ENCODE results near the gene MMP20. TPM values are rescaled to one million over a fixed set of nuclear protein-coding genes. Genes with fewer than 3 reads are reported as not detected.

The MMP20 gene
- total RNA-seq, 2 donors from 2014 or later = not detected

DNA sequence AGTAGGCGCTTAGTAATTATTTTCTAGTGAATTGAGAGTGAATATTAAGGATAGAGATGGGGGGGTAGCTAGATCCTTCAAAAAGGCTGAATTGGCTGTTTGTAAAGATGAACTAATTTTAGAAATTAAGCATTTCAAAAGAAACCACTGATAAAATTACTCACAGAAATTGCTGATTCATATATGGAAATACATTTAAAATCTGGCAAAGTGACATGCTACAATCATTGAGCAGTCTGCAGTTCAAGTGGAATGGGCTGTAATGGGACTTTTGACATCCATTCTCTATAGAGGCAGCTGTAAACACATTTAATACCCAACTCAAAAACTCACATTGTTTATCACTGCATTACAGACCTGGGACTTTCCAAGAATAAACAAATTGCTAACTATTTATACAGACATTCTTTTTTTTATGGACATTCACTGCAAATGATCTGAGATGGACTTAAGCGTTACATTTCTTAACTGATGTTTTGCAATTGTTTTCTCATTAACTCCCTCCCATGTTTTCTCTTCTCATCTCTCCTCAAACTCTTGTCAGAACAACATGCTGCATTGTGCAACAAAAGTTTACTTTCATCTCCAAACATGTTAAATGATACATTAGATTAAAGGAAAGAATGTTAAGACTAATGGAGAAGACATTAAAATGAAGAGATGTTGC lies 52.4 kb downstream of the MMP20 start:
- Mint-ChIP-seq H3K27me3 (peaks cover 16% of the 10 kb centered on the region), H3K4me3 (no peak overlapping the region), H3K27ac (no peak overlapping the region), H3K36me3 (ENCODE audit: low read depth) (no peaks in the 10 kb centered on the region), H3K9me3 (peaks cover 15% of the 10 kb centered on the region), H3K4me1 (peaks cover 13% of the 10 kb centered on the region)
- ATAC-seq (replicated peaks) = no peak

DNA sequence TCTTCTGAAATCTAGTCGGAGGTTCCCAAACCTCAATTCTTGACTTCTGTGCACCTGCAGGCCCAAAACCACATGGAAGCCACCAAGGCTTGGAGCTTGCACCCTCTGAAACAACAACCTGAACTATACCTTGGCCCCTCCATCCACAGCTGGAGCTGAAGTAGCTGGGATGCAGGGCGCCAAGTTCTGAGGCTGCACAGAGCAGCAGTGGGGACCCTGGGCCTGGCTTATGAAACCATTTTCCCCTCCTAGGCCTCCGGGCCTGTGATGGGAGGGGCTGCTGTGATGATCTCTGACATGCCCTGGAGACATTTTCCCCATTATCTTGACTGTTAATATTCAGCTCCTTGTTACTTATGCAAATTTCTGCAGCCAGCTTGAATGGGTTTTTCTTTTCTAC lies 56.3 kb downstream of the MMP20 start:
- no peaks in the 10 kb centered on the region for H3K4me1 Mint-ChIP-seq
- no peak overlapping the region for H3K4me3 Mint-ChIP-seq
- H3K27ac Mint-ChIP-seq = no peak overlapping the region
- peaks cover 16% of the 10 kb centered on the region for H3K27me3 Mint-ChIP-seq
- H3K36me3 Mint-ChIP-seq (ENCODE audit: low read depth) = no peaks in the 10 kb centered on the region
- no peak for ATAC-seq (replicated peaks)
- H3K9me3 Mint-ChIP-seq = peaks cover 15% of the 10 kb centered on the region

DNA sequence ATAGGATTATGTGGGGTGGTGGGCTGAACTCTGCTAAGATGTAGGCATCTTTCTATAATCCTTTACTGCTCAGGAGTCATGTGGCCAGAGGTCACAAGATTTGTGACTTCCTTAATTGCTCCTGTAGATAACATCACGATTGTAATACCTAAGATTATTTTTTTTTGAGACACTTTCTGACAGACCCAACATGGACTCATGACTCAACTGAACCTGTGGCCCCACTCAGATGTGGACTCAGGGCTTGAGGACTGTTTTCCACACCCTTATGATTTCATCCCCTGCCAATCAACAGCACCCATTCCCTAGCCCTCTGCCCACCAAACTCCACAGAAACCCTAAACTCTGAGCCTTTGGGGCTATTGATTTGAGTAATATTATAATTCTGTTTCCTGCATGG lies 59.0 kb downstream of the MMP20 start:
- H3K4me1 Mint-ChIP-seq = peaks cover 9% of the 10 kb centered on the region
- ATAC-seq (replicated peaks) = no peak
- no peak overlapping the region for H3K27ac Mint-ChIP-seq
- peaks cover 8% of the 10 kb centered on the region for H3K9me3 Mint-ChIP-seq
- H3K27me3 Mint-ChIP-seq = peaks cover 7% of the 10 kb centered on the region
- no peak overlapping the region for H3K4me3 Mint-ChIP-seq
- H3K36me3 Mint-ChIP-seq (ENCODE audit: low read depth) = no peaks in the 10 kb centered on the region

DNA sequence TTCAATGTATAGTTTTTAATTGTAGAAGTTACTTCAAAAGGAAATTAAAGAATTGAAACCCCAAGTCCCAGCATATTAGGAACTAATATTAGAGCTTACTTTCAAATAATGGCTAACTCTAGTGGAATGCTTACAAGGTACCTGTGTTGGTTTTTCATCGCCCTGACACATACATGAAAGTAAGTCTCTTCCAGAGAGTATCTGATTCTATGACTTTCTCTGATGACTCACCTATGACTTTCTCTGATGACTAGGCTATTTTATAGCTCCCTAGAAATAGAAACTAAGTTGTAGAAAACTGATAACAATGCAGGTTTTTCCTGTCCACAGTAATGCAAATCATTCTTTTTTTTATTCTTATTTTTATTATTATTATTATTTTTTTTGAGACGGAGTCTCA lies 61.0 kb downstream of the MMP20 start:
- no peak overlapping the region for H3K4me3 Mint-ChIP-seq
- peaks cover 16% of the 10 kb centered on the region for H3K4me1 Mint-ChIP-seq
- H3K36me3 Mint-ChIP-seq (ENCODE audit: low read depth) = no peaks in the 10 kb centered on the region
- H3K9me3 Mint-ChIP-seq = peaks cover 2% of the 10 kb centered on the region
- ATAC-seq (replicated peaks) = peak; percentile 98
- no peak overlapping the region for H3K27ac Mint-ChIP-seq
- peaks cover under 1% of the 10 kb centered on the region for H3K27me3 Mint-ChIP-seq

DNA sequence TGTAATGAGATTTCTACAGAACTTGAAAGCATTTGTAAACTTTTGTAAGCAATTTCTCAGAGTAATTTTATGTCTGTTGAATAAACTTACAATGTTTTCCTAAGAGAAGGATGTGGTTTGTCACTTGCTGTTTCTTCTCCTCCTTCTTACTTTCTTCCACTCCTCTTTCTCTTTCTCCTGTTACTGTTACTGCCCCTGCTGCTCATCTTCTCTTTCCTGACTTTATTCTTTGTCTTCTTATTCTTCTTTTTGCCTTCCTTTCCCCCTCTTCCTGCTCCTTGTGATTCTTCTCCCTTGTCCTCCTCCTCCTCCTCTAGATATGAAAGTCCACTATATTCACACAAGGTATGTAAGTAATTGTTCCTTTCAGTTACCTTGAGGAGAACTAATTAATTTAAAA lies 63.5 kb downstream of the MMP20 start:
- peak overlapping the region; percentile 53 for H3K4me3 Mint-ChIP-seq
- ATAC-seq (replicated peaks) = no peak
- H3K36me3 Mint-ChIP-seq (ENCODE audit: low read depth) = no peaks in the 10 kb centered on the region
- peaks cover 16% of the 10 kb centered on the region for H3K4me1 Mint-ChIP-seq
- no peaks in the 10 kb centered on the region for H3K9me3 Mint-ChIP-seq
- no peaks in the 10 kb centered on the region for H3K27me3 Mint-ChIP-seq
- H3K27ac Mint-ChIP-seq = no peak overlapping the region

DNA sequence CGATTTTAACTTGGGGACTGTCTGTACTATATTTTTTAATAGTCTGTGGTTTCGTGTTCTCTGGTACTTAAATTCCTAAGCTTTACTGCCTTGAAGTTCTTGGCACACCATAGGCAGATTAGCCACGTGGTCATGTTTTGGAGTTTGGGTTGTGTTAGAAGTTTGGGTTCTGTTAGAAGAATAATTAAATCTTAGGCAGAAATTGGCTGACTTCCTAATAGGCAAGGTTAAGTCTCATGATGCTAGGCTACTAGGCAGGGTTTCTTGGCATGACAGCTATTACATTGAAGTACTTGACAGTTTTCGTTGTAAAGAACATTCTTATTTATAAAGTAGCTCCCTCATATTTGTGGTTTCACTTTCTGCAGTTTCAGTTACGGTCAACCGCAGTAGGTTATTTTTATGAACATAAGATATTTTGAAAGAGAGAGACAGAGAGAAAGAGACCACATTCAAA lies 64.5 kb downstream of the MMP20 start:
- ATAC-seq (replicated peaks) = peak; percentile 39
- Mint-ChIP-seq H3K9me3 (no peaks in the 10 kb centered on the region), H3K36me3 (ENCODE audit: low read depth) (no peaks in the 10 kb centered on the region), H3K4me1 (peaks cover 16% of the 10 kb centered on the region), H3K27me3 (no peaks in the 10 kb centered on the region), H3K4me3 (peak overlapping the region; percentile 53), H3K27ac (no peak overlapping the region)

DNA sequence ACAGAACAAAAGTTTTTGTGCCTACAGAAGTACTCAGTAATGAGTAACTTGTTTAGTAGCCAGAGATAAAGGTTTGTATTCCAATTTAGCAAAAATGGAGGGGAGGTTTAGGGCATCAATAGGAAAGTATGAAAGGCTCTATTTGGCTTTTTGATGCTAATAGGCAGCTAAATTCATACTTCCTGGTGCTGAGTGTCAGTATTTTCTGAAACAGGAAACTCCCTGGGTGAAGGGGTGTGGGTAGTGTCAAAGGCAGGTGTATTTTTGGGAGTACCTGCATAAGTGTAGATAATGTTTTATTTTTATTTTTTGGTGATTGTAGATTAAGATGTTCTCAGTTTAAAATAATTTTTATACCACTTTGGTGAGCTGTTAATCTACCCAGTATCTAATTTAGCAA lies 65.3 kb downstream of the MMP20 start:
- H3K4me1 Mint-ChIP-seq = peaks cover 16% of the 10 kb centered on the region
- no peak overlapping the region for H3K4me3 Mint-ChIP-seq
- no peaks in the 10 kb centered on the region for H3K36me3 Mint-ChIP-seq (ENCODE audit: low read depth)
- no peak for ATAC-seq (replicated peaks)
- H3K9me3 Mint-ChIP-seq = no peaks in the 10 kb centered on the region
- no peak overlapping the region for H3K27ac Mint-ChIP-seq
- no peaks in the 10 kb centered on the region for H3K27me3 Mint-ChIP-seq

DNA sequence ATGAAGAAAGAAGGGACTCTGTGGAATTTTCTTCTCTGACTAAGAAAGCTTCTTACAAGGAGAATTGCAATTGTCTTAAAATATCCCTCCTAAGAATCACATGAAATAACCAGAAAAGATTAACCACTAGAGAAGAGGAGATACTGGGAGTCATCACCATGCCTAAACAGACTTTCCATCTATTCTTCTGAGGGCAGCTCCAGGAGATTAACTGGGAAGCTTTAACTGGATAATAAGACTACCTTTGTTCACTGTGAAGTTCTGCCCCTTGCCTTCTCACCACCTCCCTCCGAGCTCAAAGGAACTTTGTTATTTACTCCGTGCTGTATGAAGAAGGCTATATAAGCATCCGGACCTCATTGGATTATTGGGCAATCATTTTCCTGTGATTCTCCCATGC lies 70.0 kb downstream of the MMP20 start:
- no peak for ATAC-seq (replicated peaks)
- Mint-ChIP-seq H3K36me3 (ENCODE audit: low read depth) (no peaks in the 10 kb centered on the region), H3K9me3 (no peaks in the 10 kb centered on the region), H3K4me1 (no peaks in the 10 kb centered on the region), H3K27ac (no peak overlapping the region), H3K4me3 (no peak overlapping the region), H3K27me3 (no peaks in the 10 kb centered on the region)

DNA sequence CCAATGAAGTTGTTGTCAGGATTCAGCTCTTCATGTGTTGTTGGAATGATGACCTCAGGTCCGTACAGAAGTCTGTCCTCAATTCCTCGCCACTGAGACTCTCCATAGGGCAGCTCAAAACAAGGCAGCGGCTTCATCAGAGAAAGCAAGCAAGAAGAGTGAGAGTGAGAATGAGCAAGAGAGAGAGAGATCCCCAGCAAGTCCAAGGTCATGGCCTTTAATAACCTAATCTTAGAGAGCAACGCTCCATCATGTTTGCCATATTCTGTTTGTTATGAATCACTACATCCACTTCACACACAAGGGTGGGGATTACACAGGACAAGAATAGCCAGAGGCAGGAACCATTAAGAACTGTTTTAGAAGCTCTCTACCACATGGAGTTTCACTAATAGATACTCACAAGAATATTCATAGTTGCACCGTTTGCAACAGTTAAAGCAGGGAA lies 71.3 kb downstream of the MMP20 start:
- Mint-ChIP-seq H3K4me3 (no peak overlapping the region), H3K27me3 (no peaks in the 10 kb centered on the region), H3K4me1 (no peaks in the 10 kb centered on the region), H3K27ac (no peak overlapping the region), H3K36me3 (ENCODE audit: low read depth) (no peaks in the 10 kb centered on the region), H3K9me3 (no peaks in the 10 kb centered on the region)
- no peak for ATAC-seq (replicated peaks)

DNA sequence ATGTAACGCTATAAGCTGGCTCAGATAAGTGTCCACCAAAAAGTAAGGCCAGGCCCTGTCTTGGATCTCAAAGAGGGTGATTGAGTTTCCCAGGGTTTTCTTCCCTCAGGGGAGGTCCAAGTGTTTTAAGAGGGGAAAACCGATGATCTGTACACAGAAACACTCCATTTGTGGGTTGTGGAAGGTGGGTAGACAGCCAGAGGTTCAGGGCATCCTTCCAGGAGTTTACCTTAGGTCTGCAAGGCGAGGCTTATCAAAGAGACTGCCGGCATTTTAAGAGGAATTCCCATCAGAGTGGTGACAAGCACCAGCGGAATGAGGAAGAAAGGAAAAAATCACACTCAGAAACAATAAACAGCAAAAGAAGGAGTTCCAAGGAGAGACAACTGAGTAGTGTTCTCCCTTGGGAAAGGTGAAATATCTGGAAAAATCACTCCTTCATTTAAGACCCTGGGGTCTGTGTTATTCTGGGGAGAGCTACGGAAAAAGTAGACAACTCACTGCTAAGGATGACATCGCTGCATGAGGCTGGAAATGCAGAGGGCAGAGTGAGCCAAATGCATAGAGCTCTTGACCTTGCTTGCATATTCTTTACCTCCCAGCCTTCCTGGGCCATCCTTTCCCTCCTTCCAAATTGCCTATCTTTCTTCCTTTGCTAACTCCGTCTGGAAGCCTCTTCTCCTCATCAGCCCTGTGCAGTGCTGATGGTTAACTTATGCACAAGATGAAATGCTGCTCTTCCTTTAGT lies 72.5 kb downstream of the MMP20 start:
- Mint-ChIP-seq H3K36me3 (ENCODE audit: low read depth) (no peaks in the 10 kb centered on the region), H3K4me3 (no peak overlapping the region), H3K27ac (no peak overlapping the region), H3K9me3 (no peaks in the 10 kb centered on the region), H3K4me1 (no peaks in the 10 kb centered on the region), H3K27me3 (no peaks in the 10 kb centered on the region)
- ATAC-seq (replicated peaks) = no peak

DNA sequence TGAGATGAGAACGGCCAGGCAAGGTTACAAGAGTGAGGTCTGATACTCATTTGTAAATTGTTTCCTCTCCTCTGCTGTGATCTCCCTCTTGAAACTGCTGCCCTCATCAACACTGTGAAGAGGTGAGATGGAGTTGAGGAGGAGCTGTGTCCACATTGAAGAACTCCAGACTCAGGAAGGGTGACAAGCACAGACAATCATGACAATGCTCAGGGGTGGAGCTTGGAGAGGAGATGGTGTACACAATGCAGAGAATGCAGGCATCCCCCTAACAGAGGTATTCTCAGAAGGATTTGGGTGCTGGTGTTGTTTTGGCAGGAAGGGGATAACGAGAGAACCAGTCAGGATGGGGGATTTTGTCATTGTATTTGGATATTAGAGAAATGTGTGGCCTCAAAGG lies 73.1 kb downstream of the MMP20 start:
- Mint-ChIP-seq H3K36me3 (ENCODE audit: low read depth) (no peaks in the 10 kb centered on the region), H3K9me3 (no peaks in the 10 kb centered on the region), H3K4me1 (no peaks in the 10 kb centered on the region), H3K27ac (no peak overlapping the region), H3K4me3 (no peak overlapping the region), H3K27me3 (no peaks in the 10 kb centered on the region)
- ATAC-seq (replicated peaks) = no peak

DNA sequence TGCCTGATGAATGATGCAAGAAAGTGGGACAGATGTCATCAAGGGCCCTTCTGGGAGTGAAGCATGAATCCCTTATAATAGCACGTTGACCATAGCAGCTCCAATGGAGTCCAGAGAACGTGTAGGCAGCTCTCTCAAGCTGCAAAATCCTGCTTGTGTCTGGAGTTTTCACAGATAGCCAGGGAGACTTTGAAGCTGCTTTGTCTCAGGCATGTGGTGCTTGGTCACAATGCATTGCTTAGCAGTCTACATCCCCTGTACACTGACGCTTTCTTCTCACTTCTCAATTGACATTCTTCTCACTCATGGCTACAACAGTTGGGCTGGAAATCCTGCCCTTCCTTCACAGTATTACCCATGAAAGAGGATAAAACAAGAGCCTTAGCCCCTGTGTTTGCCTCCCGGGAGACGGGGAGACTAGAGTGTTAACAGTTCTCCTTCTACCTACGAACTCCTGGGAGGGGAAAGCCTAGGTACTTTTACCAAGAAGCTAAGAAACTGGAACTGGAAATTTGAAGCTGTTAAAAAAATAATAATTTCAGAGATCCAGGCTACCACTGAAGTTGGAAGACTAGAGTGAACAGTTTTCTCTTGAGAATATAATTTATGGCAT lies 73.9 kb downstream of the MMP20 start:
- Mint-ChIP-seq H3K4me3 (no peak overlapping the region), H3K27me3 (no peaks in the 10 kb centered on the region), H3K27ac (no peak overlapping the region), H3K36me3 (ENCODE audit: low read depth) (no peaks in the 10 kb centered on the region), H3K9me3 (no peaks in the 10 kb centered on the region), H3K4me1 (no peaks in the 10 kb centered on the region)
- ATAC-seq (replicated peaks) = no peak

DNA sequence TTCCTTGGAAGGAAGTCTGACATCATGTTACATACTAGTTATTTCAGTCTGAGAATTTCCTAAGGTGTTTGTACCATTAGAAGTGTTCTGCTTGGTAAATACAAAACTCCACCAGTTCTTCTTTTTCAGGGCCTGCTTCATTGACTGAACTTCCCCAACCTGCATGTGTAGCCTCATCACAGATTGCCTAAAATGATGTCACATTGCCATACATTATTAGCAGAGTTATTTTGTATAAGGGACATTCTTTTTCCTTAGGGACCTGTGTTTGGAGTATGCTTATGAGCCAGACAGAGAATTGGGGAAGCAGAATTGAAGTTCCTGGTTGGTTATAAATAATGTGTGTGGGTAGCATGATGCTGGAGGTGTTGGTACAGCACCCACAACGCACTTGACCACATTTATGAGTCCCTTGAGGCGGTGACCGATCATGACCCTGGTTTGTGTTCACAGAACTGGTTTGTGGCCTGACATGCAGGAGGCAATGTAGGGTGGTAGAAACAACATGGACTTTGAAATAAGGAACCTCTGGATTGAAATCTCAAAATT lies 78.1 kb downstream of the MMP20 start:
- Mint-ChIP-seq H3K36me3 (ENCODE audit: low read depth) (no peaks in the 10 kb centered on the region), H3K4me1 (no peaks in the 10 kb centered on the region), H3K27me3 (no peaks in the 10 kb centered on the region), H3K9me3 (no peaks in the 10 kb centered on the region), H3K27ac (no peak overlapping the region), H3K4me3 (no peak overlapping the region)
- no peak for ATAC-seq (replicated peaks)

DNA sequence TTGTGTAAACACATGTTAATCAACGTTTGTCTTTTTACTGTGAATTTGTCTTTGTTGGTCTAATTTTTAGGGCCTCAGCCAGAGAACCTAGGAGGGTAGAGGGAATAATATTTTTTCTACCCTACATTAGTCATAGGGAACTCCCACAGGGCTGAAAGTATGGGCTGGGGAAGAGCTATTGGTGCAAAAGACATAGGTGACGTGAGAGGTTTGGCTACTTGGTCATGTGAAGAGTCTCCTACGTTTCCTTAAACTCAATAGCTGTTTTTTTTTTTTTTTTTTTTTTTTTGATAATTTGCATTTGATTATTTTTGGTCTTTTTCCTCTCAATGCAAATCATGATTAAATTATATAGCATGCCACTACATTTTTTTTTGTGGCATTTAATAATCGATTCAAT lies 78.7 kb downstream of the MMP20 start:
- ATAC-seq (replicated peaks) = peak; percentile 44
- H3K4me1 Mint-ChIP-seq = no peaks in the 10 kb centered on the region
- no peaks in the 10 kb centered on the region for H3K27me3 Mint-ChIP-seq
- no peaks in the 10 kb centered on the region for H3K36me3 Mint-ChIP-seq (ENCODE audit: low read depth)
- no peak overlapping the region for H3K27ac Mint-ChIP-seq
- no peaks in the 10 kb centered on the region for H3K9me3 Mint-ChIP-seq
- no peak overlapping the region for H3K4me3 Mint-ChIP-seq

DNA sequence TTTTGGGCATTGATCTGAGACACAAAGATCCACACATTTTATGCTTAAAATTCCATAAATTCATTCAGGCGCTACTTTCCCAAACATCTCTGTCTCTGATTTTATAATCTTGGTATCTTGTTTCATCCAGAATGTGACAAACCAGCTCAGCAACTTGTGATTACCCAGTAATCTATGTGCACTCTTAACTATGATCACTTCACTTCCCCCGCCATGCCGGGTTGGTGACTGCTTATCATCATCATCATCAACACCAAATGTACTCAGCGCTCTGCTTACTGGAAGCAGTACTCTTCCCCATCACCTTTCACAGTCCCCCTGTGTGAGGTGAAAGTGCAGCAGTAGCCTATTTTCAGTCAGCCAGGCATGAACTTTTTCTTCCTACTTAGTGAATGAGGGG lies 79.4 kb downstream of the MMP20 start:
- H3K4me3 Mint-ChIP-seq = no peak overlapping the region
- ATAC-seq (replicated peaks) = no peak
- H3K4me1 Mint-ChIP-seq = no peaks in the 10 kb centered on the region
- H3K27me3 Mint-ChIP-seq = no peaks in the 10 kb centered on the region
- H3K36me3 Mint-ChIP-seq (ENCODE audit: low read depth) = no peaks in the 10 kb centered on the region
- no peak overlapping the region for H3K27ac Mint-ChIP-seq
- H3K9me3 Mint-ChIP-seq = no peaks in the 10 kb centered on the region

Data from activated T-helper 17 cell treated with anti-CD3 and anti-CD28 coated beads, Interleukin-2, amount 50 U/mL, for 72 hours (primary cell).